ENCODE measurements around the gene SMOC1.

DNA sequence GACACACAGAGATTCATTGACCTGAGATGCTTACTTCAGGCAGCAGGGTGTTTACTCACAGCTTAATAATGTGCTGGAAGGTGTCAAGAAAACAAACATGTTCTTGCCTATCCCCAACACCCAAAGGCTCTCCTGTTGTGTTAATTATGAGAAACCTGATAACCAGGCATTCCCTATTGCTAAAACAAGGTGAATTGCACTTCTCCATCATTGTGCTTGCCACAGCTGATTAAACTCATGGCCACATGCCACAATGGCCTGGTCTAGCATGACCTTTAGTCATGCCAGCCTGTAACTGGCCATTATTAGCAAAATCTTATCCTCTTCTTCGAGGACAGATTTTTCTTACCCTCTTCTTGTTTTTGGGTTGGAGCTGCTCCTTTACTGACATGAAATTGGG lies 21.4 kb downstream of the SMOC1 start:
- no peak for TF ChIP-seq ZNF263 (CRISPR knock-in tag; IDR thresholded peaks at IDR 0.05; ENCODE audit: borderline replicate concordance)
- TF ChIP-seq BRD4 (IDR thresholded peaks at IDR 0.05), result no peak
- TF ChIP-seq GABPA (tag; conservative IDR thresholded peaks at IDR 0.05; ENCODE audit: low read depth), result no peak
- TF ChIP-seq FOXM1 (IDR thresholded peaks at IDR 0.05; ENCODE audit: low read depth), result no peak
- TF ChIP-seq FOXM1 (CRISPR knock-in tag; IDR thresholded peaks at IDR 0.05; ENCODE audit: low read depth), result no peak
- TF ChIP-seq, protein P1, sequence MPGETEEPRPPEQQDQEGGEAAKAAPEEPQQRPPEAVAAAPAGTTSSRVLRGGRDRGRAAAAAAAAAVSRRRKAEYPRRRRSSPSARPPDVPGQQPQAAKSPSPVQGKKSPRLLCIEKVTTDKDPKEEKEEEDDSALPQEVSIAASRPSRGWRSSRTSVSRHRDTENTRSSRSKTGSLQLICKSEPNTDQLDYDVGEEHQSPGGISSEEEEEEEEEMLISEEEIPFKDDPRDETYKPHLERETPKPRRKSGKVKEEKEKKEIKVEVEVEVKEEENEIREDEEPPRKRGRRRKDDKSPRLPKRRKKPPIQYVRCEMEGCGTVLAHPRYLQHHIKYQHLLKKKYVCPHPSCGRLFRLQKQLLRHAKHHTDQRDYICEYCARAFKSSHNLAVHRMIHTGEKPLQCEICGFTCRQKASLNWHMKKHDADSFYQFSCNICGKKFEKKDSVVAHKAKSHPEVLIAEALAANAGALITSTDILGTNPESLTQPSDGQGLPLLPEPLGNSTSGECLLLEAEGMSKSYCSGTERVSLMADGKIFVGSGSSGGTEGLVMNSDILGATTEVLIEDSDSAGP (CRISPR knock-in tag; IDR thresholded peaks at IDR 0.05), result no peak
- no peak for TF ChIP-seq KLF6 (CRISPR knock-in tag; IDR thresholded peaks at IDR 0.05; ENCODE audit: borderline replicate concordance)
- no peak for TF ChIP-seq MAZ (CRISPR knock-in tag; conservative IDR thresholded peaks at IDR 0.05 in 1 of 2, IDR thresholded peaks at IDR 0.05 in 1 of 2)
- TF ChIP-seq, protein P2, sequence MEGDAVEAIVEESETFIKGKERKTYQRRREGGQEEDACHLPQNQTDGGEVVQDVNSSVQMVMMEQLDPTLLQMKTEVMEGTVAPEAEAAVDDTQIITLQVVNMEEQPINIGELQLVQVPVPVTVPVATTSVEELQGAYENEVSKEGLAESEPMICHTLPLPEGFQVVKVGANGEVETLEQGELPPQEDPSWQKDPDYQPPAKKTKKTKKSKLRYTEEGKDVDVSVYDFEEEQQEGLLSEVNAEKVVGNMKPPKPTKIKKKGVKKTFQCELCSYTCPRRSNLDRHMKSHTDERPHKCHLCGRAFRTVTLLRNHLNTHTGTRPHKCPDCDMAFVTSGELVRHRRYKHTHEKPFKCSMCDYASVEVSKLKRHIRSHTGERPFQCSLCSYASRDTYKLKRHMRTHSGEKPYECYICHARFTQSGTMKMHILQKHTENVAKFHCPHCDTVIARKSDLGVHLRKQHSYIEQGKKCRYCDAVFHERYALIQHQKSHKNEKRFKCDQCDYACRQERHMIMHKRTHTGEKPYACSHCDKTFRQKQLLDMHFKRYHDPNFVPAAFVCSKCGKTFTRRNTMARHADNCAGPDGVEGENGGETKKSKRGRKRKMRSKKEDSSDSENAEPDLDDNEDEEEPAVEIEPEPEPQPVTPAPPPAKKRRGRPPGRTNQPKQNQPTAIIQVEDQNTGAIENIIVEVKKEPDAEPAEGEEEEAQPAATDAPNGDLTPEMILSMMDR (IDR thresholded peaks at IDR 0.05 in 2 of 3, conservative IDR thresholded peaks at IDR 0.05 in 1 of 3; ENCODE audit: insufficient read depth in 2 of 3, low read depth in 1 of 3, low read length in 3 of 3), result no peak
- no peak for TF ChIP-seq RAD21 (CRISPR knock-in tag; conservative IDR thresholded peaks at IDR 0.05 in 1 of 2, IDR thresholded peaks at IDR 0.05 in 1 of 2)
- no peak for TF ChIP-seq KDM2B (CRISPR knock-in tag; IDR thresholded peaks at IDR 0.05)
